Stimulated activated CD4-positive, alpha-beta T cell treated with anti-CD3 and anti-CD28 coated beads, Interleukin-15, amount 100 ng/mL, for 24 hours (primary cell): ENCODE results near the gene MAP3K5.
A peak's percentile ranks its signal among the peaks of the same experiment; 100 is the strongest.
"Not testable (repeated sequence)": the region's sequence is repeated elsewhere in the genome, so short reads cannot be mapped to it uniquely, and the experiment has no call there.

ENCODE experiments used
- DNase-seq: peaks from one replicate; pipeline ENCODE4 v3.0.0-alpha.2; 2020

Gene MAP3K5

GRCh38 chr6:136792410-136793262 lies at the start of gene MAP3K5:
MAP3K5 (minus strand) TSS chr6:136792477; CDS start chr6:136792157, 320 bp downstream.
- DNase-seq: peak; percentile 96

DNA sequence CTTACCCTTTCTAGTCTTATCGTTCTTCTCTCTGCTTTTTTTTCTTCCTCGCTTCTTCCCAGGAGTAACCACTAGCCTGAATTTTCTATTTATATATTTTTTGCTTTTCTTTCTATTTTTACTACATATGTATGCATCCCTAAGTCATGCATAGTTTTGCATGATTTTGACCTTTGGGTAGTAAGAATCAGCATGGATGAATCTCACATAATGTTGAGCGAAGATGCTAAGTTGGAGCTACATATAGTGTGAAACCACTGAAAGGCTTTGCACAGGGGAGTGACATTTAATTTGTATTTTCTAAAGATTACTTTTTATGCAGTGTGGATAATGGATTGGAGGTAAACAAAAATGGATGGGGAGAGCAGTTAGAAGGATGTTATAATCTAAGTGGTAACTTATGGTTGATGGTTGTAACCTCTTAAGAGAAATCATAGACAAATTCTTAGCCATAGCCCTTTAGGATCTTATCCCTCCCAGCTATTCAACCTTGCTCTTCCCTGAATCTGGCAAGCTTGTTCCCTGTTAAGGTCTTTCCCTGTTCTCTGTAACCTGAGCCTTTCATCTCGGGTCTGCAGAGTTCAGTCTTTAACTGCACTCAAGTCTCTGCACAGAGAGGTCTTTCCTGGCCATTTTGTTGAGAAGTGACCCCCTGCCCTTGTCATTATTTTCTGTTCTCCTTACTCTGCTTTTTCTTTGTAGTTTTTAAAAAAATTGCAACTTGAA lies 48.2 kb upstream of the MAP3K5 start:
- DNase-seq: no peak

- DNase-seq: no peak
These were observed 39.7 kb upstream of the MAP3K5 start for GRCh38 chr6:136831873-136832562.

DNA sequence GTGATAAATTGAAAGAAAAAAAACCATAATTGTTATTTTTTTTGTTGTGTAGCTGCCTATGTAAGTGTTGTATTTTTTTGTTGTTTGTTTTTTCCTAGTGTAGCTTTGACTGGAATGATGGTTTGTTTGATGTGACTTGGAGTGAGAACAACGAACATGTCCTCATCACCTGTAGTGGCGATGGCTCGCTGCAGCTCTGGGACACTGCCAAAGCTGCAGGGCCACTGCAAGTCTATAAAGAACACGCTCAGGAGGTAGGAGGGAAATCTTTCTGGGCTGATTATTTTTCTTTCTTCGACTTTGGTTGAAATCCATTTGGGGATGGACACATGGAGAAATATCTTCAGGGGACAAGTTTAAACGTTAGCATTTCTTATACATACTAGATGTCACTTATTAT lies 33.9 kb upstream of the MAP3K5 start:
- DNase-seq: no peak

DNA sequence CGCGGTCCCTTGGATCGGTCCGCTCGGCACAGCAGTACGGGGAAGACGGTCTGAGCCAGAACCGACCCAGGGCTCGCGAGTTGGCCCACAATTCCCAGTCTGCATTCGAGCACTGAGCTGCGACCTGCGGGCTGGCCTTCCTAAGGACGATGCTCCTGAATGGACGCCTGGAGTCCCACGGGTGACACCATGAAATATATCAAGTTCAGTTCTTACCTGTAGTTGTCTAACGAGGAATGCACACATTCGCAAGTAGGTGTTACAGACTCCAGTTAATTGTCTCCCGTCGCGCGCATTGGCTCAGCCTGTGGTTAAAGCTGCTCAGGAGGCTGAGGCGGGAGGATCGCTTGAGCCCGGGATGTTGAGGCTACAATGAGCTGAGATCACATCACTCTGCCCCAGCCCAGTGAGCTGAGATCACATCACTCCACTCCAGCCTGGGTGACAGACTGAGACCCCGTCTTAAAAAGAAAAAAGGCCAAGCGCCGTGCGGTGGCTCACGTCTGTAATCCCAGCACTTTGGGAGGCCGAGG lies 30.9 kb upstream of the MAP3K5 start:
- peak; percentile 15 for DNase-seq

DNA sequence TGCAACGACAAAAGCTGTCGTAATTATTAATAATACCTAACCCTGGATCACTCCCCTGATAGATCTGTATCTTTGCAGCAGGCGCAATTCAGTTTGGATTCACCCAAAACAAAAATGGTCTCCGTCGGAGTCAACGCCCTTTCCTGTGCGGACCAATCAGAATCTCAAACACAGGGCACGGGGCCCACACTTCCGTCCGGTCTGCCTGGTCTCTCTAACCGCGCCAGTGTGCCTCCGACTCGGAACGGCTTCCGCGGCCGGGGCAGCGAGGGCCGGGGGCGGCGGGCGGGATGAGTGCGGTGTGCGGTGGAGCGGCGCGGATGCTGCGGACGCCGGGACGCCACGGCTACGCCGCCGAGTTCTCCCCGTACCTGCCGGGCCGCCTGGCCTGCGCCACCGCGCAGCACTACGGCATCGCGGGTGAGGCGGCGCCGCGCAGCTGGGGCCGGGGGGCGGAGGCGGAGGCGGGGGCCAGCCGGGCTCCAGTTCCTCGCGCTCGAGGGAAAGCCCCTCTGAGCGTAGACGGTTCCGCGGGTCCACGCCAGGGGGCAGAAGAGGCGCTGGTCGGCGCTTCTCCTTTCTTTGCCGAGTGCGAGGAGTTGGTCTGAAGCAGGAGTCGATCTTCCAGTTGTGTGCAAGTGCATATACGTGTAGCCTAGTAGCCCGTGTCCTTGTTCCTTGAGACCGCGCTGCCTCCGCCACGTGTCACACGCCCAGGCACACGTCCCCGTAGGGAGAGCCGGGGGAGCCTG lies 30.3 kb upstream of the MAP3K5 start, which contains the start of gene PEX7:
Gene PEX7, plus strand, starts transcription at position 217 of the 752 bp plus-strand sequence. Its CDS starts 74 bp downstream, at position 291.
- peak; percentile 91 for DNase-seq

GRCh38 chr6:136822046-136822375 lies 29.7 kb upstream of the MAP3K5 start:
- peak; percentile 55 for DNase-seq

DNA sequence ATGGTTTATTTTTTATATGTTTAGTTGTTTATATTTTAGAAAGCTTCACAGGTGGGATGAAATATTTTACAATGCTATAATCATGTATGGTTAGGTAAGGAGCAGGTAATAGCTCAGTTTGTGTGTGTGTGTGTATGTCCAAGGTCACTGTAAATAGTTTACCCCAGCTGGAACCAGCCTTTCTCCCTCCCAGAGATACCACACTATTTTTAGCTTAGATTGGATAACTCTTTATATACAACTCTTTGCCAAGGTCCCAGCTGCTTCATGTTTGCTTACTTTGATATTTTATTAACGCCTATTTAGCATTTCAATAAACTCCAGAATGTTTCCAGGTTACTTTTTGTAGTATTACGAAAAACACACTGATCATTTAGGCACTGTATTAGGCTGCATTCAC lies 28.3 kb upstream of the MAP3K5 start:
- no peak for DNase-seq

GRCh38 chr6:136816656-136817055 lies 24.4 kb upstream of the MAP3K5 start:
- no peak for DNase-seq

DNA sequence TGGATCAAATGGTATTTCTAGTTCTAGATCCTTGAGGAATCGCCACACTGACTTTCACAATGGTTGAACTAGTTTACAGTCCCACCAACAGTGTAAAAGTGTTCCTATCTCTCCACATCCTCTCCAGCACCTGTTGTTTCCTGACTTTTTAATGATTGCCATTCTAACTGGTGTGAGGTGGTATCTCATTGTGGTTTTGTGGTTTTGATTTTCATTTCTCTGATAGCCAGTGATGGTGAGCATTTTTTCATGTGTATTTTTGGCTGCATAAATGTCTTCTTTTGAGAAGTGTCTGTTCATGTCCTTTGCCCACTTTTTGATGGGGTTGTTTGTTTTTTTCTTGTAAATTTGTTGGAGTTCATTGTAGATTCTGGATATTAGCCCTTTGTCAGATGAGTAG lies 23.3 kb upstream of the MAP3K5 start:
- DNase-seq: not testable (repeated sequence)

DNA sequence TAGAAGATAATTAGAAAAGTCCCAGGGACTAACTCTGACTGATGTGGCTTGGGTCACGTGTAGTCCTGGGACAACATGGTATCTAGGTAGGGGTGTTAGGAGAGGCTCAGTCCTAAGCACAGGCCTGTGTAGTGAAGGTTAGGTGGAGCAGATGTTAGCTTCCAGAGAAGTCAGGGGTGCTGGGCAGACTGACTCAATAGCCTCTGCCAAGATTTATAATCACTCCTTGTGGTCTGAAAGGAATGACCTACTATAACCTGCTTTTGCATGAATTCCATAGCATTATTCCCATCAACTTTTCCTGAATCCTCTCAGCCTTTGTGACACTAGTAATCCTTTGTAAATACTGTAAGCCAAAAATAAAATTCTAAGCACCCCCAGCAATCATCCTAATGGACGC lies 19.9 kb upstream of the MAP3K5 start:
- DNase-seq: no peak

DNA sequence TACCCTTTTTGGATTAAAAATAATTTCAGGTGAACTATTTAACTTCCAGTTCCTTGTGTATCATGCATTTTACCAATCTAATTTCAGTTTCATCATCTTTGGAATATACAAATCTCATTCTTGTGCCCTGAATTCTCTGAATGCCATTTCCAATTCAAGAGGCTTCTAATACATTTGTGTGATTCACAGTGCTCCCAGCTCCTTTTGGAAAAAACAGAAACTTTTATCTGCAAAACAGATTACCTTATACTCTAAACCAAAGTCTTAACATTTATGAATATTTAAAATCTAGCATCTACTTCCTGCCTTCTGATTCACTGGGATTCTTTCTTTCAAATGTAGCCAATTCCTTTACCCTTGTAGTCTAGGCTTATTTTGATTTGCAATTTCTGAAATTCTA lies 19.0 kb upstream of the MAP3K5 start:
- no peak for DNase-seq

GRCh38 chr6:136809091-136809860 lies 17.0 kb upstream of the MAP3K5 start:
- no peak for DNase-seq

DNA sequence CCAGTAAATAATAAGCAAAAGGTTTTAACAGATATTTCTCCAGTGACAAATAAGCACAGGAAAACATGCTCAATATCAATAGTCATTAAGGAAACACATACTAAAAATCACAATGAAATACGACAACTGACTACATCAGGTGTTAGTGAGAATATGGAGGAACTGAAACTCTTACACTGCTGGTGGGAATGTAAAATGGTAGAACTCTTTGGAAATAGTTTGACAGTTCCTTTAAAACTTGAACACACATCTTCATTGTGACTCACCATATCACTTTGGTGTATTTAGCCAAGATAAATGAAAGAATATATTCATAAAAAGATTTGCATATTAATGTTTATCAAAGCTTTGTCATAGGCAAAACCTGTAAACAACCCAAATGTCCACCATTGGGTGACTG lies 11.3 kb upstream of the MAP3K5 start:
- DNase-seq: no peak

GRCh38 chr6:136801581-136801980 lies 9.3 kb upstream of the MAP3K5 start:
- DNase-seq: no peak

GRCh38 chr6:136798044-136798443 lies 5.8 kb upstream of the MAP3K5 start:
- DNase-seq: no peak

DNA sequence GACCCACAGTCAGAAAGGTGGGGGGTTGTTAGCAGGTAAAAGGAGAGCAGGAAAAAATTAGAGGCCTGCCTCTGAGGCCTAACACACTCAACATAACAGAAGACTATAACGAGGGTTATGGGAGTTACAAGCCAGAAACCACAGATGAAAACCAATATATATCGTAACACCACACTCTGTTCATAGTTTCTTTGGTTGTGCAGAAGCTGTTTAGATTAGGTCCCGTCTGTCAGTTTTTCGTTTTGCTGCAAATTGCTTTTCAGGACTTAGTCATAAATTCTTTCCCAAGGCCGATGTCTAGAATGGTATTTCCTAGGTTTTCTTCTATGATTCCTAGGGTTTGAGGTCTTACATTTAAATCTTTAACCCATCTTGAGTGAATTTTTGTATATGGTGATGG lies 3.7 kb upstream of the MAP3K5 start:
- DNase-seq: no peak

DNA sequence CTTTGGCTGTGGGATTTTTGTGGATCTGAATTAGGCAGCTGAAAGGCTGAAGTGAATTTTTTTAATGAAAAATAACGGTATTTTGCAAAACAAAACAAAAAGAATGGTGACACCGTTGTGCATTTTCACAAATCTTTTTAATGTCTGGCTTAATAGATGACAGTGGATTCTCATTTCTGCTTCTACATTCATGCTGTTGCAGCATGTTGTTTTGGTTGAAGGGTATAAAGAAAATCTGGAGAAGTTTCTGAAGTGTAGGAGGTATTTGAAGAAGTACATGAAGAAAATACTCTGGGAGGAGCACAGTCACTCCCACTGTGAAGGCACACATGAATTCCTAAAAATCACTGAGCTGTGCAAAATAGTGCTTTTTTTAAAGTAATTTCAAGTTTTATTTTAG lies 3.1 kb upstream of the MAP3K5 start:
- no peak for DNase-seq

- DNase-seq: peak; percentile 21
These were observed 1.1 kb upstream of the MAP3K5 start for GRCh38 chr6:136793363-136793762.

DNA sequence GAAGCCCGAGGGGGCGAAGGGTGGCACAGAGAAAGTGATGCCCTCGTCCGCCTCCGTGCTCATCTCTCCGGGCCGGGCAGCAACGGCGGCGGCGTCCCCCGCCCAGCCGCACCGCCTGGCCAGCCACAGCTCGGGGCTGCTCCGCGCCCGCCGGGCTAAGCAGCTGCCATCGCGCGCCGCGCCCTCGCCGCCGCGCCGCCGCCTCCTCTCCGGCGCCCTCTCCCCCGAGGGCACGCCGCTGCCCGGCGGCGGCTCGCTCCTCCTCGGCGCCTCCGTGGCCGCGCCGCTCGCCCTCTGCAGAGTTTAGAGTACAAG lies 225 bp downstream of the MAP3K5 start:
- DNase-seq: no peak

GRCh38 chr6:136791296-136792094 lies 782 bp downstream of the MAP3K5 start:
- DNase-seq: peak; percentile 61
